ENCODE results near the gene RPP40.
"Not testable (repeated sequence)": the region's sequence is repeated elsewhere in the genome, so short reads cannot be mapped to it uniquely, and the experiment has no call there.

Gene RPP40

GRCh38 chr6:5012519-5012918 is 8.7 kb upstream of the RPP40 start:
- DNase-seq = no peak

DNA sequence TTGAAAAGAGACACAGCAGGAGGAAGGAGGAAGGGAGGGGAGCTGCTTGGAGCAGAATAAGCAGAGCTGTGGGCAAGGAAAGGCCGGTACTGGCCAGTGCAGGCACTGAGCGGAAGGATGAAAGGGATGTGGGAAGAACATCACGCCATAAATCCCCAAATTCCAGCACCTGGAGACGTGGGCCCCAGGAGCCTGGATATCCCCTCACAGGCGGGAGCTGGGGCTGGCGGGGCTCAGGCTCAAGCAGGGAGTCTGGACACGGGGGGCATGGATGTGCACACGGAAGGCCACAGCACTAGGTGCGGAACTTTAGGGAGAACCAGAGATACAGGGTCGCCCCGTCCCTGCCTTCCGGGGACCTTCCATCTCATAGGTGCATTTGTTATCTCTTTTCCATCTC is 7.5 kb upstream of the RPP40 start:
- no peak for DNase-seq

DNA sequence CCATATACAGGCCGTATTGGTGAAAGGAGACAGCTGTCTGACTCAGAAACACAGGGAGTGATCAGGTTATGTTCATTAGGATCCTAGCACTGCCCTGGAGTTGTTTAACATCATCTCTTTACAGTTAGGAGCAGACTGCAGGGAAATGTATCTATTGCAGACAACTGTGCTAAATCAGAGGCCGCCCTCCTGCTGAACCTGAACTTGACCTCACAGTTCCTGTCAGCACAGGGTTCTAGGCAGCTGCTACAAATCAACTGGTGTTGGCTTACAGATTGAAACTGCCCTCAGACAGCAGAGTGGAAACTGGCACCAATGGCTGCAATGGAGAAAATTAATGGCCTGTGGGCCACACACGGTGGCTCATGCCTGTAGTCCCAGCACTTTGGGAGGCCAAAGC is 3.7 kb upstream of the RPP40 start:
- no peak for DNase-seq

- DNase-seq = no peak
Observed at GRCh38 chr6:5006222-5006621, 2.4 kb upstream of the RPP40 start.

DNA sequence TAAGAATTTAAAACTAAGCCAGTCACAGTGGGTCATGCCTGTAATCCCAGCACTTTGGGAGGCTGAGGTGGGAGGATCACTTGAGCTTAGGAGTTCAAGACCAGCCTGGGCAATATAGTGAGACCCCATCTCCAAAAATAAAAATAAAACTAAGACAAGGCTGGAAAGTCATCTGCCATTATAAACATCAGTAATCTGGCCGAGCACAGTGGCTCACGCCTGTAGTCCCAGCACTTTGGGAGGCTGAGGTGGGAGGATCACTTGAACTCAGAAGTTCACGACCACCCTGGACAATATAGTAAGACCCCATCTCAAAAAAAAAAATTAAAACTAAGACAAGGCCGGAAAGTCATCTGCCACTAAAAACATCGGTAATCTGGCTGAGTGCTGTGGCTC is 1.2 kb upstream of the RPP40 start:
- DNase-seq = not testable (repeated sequence)

GRCh38 chr6:5004373-5005037 is 668 bp upstream of the RPP40 start:
- DNase-seq = no peak

- DNase-seq = no peak
Observed at GRCh38 chr6:4999586-4999985, 4.3 kb downstream of the RPP40 start.

GRCh38 chr6:4997862-4998261 is 6.0 kb downstream of the RPP40 start:
- no peak for DNase-seq

- DNase-seq = no peak
Observed at GRCh38 chr6:4994741-4995140, 9.1 kb downstream of the RPP40 start.

- DNase-seq = no peak
Observed at GRCh38 chr6:4987432-4987831, 16.4 kb downstream of the RPP40 start.

GRCh38 chr6:4986999-4987398 is 16.8 kb downstream of the RPP40 start:
- DNase-seq = no peak

- DNase-seq = no peak
Observed at GRCh38 chr6:4983322-4983721, 20.5 kb downstream of the RPP40 start.

- no peak for DNase-seq
Observed at GRCh38 chr6:4981761-4982160, 22.1 kb downstream of the RPP40 start.

GRCh38 chr6:4979426-4979825 is 24.4 kb downstream of the RPP40 start:
- no peak for DNase-seq

GRCh38 chr6:4977468-4977867 is 26.4 kb downstream of the RPP40 start:
- DNase-seq = no peak

GRCh38 chr6:4975506-4975905 is 28.3 kb downstream of the RPP40 start:
- no peak for DNase-seq

- DNase-seq = no peak
Observed at GRCh38 chr6:4974962-4975361, 28.9 kb downstream of the RPP40 start.

- no peak for DNase-seq
Observed at GRCh38 chr6:4973982-4974745, 29.7 kb downstream of the RPP40 start.

- DNase-seq = no peak
Observed at GRCh38 chr6:4973415-4973814, 30.4 kb downstream of the RPP40 start.

- DNase-seq = no peak
Observed at GRCh38 chr6:4972438-4972837, 31.4 kb downstream of the RPP40 start.

DNA sequence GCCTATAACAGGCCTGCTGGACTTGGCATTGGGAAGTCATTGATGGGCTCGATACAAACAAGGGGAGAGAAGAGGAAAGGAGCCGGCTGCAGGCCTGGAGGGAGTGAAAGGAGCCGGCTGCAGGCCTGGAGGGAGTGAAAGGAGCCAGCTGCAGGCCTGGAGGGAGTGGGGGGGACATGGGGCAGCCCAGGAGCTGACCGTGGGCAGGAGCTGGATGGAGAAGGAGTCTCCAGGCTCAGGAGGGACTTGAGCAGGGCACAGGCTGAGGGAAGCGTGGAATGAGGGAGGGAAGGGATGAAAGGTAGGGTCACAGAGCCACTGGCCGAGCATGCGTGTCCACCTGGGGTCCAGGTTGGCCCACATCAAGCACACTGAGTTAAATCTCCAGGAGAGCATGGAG is 32.0 kb downstream of the RPP40 start:
- DNase-seq = no peak

GRCh38 chr6:4970739-4971395 is 33.0 kb downstream of the RPP40 start:
- no peak for DNase-seq

DNA sequence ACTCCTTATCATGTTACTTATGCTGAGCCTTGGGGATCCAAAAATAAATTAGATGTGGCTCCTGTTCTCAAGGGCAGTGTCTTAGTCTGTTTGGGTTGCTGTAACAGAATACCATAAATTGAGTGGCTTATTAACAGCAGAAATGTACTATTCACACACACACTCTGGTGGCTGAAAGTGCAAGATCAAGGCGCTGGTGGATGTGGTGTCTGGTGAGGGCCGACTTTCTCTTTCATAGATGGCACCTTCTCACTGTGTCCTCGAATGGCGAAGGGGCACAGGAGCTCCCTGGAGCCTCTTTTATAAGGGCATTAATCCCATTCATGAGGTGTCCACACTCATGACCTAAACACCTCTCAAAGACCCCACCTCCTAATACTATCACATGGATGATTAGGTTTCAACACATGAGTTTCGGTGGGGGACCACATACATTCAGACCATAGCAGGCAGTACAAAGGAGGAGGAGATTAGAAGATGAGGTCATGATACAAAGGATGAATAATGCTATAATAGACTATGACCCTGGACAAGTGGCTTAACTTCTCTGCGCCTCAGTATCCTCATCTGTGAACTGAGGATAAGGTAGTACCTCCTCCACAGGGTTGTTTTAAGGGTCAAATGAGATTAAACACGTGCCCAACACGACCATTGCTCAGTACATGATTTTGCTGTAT is 34.1 kb downstream of the RPP40 start:
- no peak for DNase-seq
